ENCODE measurements around the gene LHX3. TPM values are rescaled to one million over a fixed set of nuclear protein-coding genes. Genes with fewer than 3 reads are reported as not detected.

The LHX3 gene
- total RNA-seq, 1 experiment from 2014 or later = 0.11 TPM

DNA sequence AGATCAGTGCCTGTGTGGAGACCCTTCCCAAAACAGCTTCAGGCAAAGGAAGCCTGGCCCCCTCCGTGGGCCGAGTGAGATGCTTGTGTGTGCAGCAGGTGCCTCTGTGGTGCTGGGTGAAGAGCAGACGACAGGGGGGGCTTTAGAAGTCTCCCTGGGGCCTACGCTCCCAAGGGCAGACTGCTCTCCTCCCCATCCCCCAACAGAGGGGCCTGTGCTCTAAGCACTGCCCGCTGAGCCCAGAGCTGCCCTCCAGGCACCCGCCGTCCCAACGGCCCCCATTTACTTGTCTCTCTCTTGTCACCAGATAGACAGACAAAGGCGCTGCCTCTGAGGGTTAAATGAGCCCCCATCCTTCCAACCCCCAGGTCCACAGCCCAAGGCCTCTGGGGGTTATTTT lies 2.7 kb upstream of the LHX3 start:
- ChIA-PET CTCF (no interaction called here), POLR2A (ENCODE audit: low non-redundant PET) (no interaction called here)
- Histone ChIP-seq H3K36me3 (ENCODE audit: insufficient read depth, low read length, poor library complexity, severe bottlenecking) (peaks cover 4% of the 10 kb centered on the region), H3K9me3 (ENCODE audit: low read depth, low read length, poor library complexity, severe bottlenecking) (no peaks in the 10 kb centered on the region), H3K4me3 (ENCODE audit: low read depth, low read length, poor library complexity, severe bottlenecking) (no peak overlapping the region), H3K27me3 (replicated peaks; ENCODE audit: insufficient read depth, low read depth, low read length, poor library complexity) (peaks cover 21% of the 10 kb centered on the region), H3K4me1 (ENCODE audit: insufficient read depth, low read length, poor library complexity, severe bottlenecking) (no peaks in the 10 kb centered on the region), H3K27ac (ENCODE audit: low read depth, low read length, poor library complexity, severe bottlenecking) (no peak overlapping the region)
- DNase-seq (ENCODE audit: low spot score) = no peak
- intact Hi-C loops (cut with micrococcal nuclease; ENCODE audit: unreplicated experiment) = no loop called here
- TF ChIP-seq, protein P1, sequence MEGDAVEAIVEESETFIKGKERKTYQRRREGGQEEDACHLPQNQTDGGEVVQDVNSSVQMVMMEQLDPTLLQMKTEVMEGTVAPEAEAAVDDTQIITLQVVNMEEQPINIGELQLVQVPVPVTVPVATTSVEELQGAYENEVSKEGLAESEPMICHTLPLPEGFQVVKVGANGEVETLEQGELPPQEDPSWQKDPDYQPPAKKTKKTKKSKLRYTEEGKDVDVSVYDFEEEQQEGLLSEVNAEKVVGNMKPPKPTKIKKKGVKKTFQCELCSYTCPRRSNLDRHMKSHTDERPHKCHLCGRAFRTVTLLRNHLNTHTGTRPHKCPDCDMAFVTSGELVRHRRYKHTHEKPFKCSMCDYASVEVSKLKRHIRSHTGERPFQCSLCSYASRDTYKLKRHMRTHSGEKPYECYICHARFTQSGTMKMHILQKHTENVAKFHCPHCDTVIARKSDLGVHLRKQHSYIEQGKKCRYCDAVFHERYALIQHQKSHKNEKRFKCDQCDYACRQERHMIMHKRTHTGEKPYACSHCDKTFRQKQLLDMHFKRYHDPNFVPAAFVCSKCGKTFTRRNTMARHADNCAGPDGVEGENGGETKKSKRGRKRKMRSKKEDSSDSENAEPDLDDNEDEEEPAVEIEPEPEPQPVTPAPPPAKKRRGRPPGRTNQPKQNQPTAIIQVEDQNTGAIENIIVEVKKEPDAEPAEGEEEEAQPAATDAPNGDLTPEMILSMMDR (conservative IDR thresholded peaks at IDR 0.05; ENCODE audit: low read depth, low read length) = no peak
- TF ChIP-seq EZH2 (IDR thresholded peaks at IDR 0.05; ENCODE audit: borderline replicate concordance, low read depth, low read length, poor library complexity, severe bottlenecking) = no peak
- BruUV-seq (replicated peaks) = no TSS peak

DNA sequence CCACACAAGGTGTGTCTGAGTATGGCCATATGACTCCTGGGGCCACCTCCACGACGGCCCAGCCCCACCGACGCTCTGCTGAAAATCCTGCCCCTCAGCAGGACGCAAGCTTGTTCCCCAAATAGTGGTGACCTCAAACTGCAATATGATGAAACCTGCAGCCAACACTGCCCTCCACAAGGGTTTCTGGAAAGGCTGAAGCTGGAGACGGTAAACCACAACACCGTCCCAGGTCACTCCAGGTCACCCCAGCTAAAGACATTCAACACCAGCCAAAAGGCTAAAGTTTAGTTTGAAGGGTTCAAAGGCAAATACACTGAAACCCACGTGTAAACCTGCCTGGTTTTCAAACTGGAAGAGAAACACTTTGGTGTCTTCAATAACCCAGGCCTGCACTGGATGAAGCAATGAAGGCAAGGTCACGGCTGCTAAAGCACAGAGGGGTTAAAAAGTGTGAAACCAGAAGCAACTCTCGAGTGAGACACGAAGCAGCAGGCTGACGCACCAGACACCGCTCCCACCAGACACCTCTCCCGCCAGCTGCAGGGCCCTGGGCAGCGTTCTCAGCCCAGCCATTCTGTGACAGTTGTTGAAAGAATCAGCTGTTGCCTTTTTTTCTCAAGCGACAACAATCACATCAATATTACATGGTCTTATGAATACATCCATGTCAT lies 1.8 kb upstream of the LHX3 start:
- BruUV-seq (replicated peaks) = TSS peak; percentile 45
- TF ChIP-seq EZH2 (IDR thresholded peaks at IDR 0.05; ENCODE audit: borderline replicate concordance, low read depth, low read length, poor library complexity, severe bottlenecking) = no peak
- TF ChIP-seq, protein P1 (conservative IDR thresholded peaks at IDR 0.05; ENCODE audit: low read depth, low read length) = no peak
- Histone ChIP-seq H3K9me3 (ENCODE audit: low read depth, low read length, poor library complexity, severe bottlenecking) (no peaks in the 10 kb centered on the region), H3K27ac (ENCODE audit: low read depth, low read length, poor library complexity, severe bottlenecking) (no peak overlapping the region), H3K27me3 (replicated peaks; ENCODE audit: insufficient read depth, low read depth, low read length, poor library complexity) (peaks cover 29% of the 10 kb centered on the region), H3K36me3 (ENCODE audit: insufficient read depth, low read length, poor library complexity, severe bottlenecking) (peaks cover 3% of the 10 kb centered on the region), H3K4me1 (ENCODE audit: insufficient read depth, low read length, poor library complexity, severe bottlenecking) (no peaks in the 10 kb centered on the region), H3K4me3 (ENCODE audit: low read depth, low read length, poor library complexity, severe bottlenecking) (no peak overlapping the region)
- intact Hi-C loops (cut with micrococcal nuclease; ENCODE audit: unreplicated experiment) = no loop called here
- ChIA-PET CTCF (no interaction called here), POLR2A (ENCODE audit: low non-redundant PET) (no interaction called here)
- no peak for DNase-seq (ENCODE audit: low spot score)

DNA sequence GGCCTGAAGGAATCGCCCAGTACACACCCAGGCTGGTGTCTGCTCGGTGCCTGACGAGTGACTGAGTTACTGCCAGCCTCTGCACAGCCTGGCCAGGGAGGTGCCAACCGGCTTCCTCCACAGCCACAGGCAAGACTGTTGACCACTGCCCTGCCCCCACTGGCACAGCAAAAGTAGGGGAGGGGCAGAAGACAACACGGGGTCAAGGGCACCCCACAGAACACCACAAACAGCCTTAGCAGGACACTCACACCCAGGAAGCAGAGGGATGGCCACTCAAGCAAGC lies 722 bp upstream of the LHX3 start:
- H3K27me3 ChIP-seq (replicated peaks; ENCODE audit: insufficient read depth, low read depth, low read length, poor library complexity) = peaks cover 40% of the 10 kb centered on the region

More for the DNA sequence above, 722 bp upstream of the LHX3 start:
- no peak for DNase-seq (ENCODE audit: low spot score)
- Histone ChIP-seq H3K27ac (ENCODE audit: low read depth, low read length, poor library complexity, severe bottlenecking) (no peak overlapping the region), H3K9me3 (ENCODE audit: low read depth, low read length, poor library complexity, severe bottlenecking) (no peaks in the 10 kb centered on the region), H3K4me1 (ENCODE audit: insufficient read depth, low read length, poor library complexity, severe bottlenecking) (no peaks in the 10 kb centered on the region), H3K4me3 (ENCODE audit: low read depth, low read length, poor library complexity, severe bottlenecking) (no peak overlapping the region), H3K36me3 (ENCODE audit: insufficient read depth, low read length, poor library complexity, severe bottlenecking) (peaks cover 3% of the 10 kb centered on the region)
- TF ChIP-seq, protein P1 (conservative IDR thresholded peaks at IDR 0.05; ENCODE audit: low read depth, low read length) = no peak
- TF ChIP-seq EZH2 (IDR thresholded peaks at IDR 0.05; ENCODE audit: borderline replicate concordance, low read depth, low read length, poor library complexity, severe bottlenecking) = no peak
- CTCF ChIA-PET = interaction anchor here (0.6 kb wide), 1 partner anchor 402 kb away, joined by 3 read pairs; no protein-coding TSS in a partner anchor
- intact Hi-C loops (cut with micrococcal nuclease; ENCODE audit: unreplicated experiment) = no loop called here
- BruUV-seq (replicated peaks) = no TSS peak
- POLR2A ChIA-PET (ENCODE audit: low non-redundant PET) = interaction anchor here (0.6 kb wide), 1 partner anchor 17 kb away, joined by 4 read pairs; no protein-coding TSS in a partner anchor

All from A673 (cell line).